ENCODE measurements around the gene SCAF11.

Gene SCAF11

DNA sequence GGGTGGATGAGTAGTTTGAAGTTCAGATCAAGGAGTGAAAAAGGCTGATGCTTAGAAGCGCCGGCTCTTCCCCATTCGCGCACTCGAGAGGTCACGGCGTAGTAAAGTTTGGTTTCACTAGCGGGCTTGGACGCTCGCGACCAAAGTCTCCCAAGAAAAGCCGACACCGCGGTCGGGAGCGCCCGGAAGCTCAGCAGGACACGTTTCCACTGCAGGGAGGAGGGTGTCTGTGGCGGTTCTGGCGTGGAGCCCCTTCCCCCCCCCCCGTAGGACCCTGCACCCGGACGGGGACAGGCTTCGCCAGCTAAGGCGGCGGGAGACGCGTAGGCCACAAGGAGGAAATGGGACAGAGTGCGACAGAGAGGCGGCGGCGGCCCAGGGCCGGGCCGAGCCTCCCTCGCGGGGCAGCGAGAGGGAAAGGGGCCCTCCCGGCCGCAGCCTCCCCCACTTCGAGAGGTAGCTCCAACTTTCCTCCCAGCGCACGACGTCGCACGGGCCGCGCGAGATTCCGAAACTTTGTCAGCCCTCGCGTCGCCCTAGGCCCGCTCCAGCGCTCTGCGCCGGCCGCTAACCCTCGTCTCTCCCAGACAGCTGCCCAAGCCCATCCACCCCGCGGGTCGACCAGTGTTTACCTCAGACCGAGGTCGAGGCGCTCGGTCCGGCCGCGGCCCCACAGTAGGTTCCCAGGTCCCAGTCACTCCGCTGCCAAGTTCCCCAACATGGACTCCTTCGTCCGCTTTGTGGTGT, 480 bp downstream of the SCAF11 start:
- in situ Hi-C loops (cut with MboI; ENCODE audit: low pct_unique_long_range_greater_than_20kb, low sequenced_read_pairs, unreplicated experiment): no loop called here
- peak; percentile 36 for DNase-seq (ENCODE audit: low spot score)
- TF ChIP-seq CTCF (IDR thresholded peaks at IDR 0.05; ENCODE audit: extremely low read depth, insufficient read depth, missing control alignments): no peak

DNA sequence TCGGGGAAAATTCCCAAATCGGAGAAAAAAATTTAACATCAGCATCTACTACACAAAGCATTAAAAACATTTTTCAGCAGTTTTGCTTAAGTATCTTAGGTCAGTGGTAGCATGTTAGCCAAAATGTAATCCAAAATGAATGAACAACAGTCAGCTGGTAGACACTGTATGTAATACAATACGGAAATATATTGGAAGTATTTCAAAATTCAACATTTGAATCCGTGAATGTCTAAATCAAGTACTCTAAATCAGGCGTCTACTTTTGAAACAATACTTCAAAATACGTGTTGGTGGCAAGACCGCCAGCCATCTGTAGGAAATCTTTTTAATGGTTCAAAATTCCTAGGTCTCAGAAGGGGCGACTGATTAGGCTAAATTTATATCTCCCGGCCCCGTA, 1.1 kb downstream of the SCAF11 start:
- no peak for TF ChIP-seq CTCF (IDR thresholded peaks at IDR 0.05; ENCODE audit: extremely low read depth, insufficient read depth, missing control alignments)
- in situ Hi-C loops (cut with MboI; ENCODE audit: low pct_unique_long_range_greater_than_20kb, low sequenced_read_pairs, unreplicated experiment): no loop called here
- DNase-seq (ENCODE audit: low spot score): no peak

- no peak for DNase-seq (ENCODE audit: low spot score)
- no peak for TF ChIP-seq CTCF (IDR thresholded peaks at IDR 0.05; ENCODE audit: extremely low read depth, insufficient read depth, missing control alignments)
- in situ Hi-C loops (cut with MboI; ENCODE audit: low pct_unique_long_range_greater_than_20kb, low sequenced_read_pairs, unreplicated experiment): no loop called here
Measured at GRCh38 chr12:45988264-45988663, 2.1 kb downstream of the SCAF11 start.

DNA sequence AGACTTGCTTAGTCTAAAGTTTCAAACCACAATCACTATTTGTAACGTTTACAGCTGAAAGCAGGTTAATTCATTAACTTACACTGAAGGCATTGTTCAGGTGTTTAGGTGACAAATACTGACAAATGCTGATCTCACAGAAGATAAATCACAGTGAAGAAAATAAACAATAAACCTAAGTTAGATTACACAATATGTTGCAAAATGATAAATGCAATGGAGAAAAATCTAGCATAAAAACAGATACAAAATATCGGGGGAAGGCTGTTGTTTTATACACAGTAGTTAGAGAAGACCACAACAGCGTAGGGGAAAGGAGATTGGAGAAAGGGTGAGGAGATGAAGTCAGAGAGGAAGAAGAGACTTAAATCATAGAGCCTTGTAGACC, 3.0 kb downstream of the SCAF11 start:
- no peak for TF ChIP-seq CTCF (IDR thresholded peaks at IDR 0.05; ENCODE audit: extremely low read depth, insufficient read depth, missing control alignments)
- in situ Hi-C loops (cut with MboI; ENCODE audit: low pct_unique_long_range_greater_than_20kb, low sequenced_read_pairs, unreplicated experiment): no loop called here
- DNase-seq (ENCODE audit: low spot score): no peak

DNA sequence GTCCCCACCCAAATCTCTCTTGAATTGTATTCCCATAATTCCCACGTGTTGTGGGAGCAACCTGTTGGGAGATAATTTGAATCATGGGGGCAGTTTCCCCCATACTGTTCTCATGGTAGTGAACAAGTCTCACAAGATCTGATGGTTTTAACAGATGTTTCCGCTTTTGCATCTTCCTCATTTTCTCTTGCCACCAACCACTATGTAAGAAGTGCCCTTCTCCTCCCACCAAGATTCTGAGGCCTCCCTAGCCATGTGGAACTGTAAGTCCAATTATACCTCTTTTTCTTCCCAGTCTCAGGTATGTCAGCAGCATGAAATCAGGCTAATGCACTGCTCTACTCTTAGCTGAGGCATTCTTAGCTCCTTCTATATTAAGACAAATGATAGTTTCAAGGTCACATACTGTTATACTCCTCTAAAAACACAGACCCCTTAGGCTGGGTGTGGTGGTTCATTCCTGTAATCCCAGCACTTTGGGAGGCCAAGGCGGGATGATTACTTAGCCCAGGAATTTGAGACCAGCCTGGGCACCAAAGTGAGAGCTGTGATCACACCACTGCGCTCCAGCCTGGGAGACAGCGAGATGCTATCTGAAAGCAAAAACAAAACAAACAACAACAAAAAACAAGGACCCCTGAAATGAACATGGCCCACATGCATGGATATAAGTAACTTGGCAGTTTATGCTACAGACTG, 3.6 kb downstream of the SCAF11 start:
- no peak for DNase-seq (ENCODE audit: low spot score)
- TF ChIP-seq CTCF (IDR thresholded peaks at IDR 0.05; ENCODE audit: extremely low read depth, insufficient read depth, missing control alignments): no peak
- in situ Hi-C loops (cut with MboI; ENCODE audit: low pct_unique_long_range_greater_than_20kb, low sequenced_read_pairs, unreplicated experiment): no loop called here

- TF ChIP-seq CTCF (IDR thresholded peaks at IDR 0.05; ENCODE audit: extremely low read depth, insufficient read depth, missing control alignments): no peak
- no peak for DNase-seq (ENCODE audit: low spot score)
- in situ Hi-C loops (cut with MboI; ENCODE audit: low pct_unique_long_range_greater_than_20kb, low sequenced_read_pairs, unreplicated experiment): no loop called here
Measured at GRCh38 chr12:45981075-45981837, 9.1 kb downstream of the SCAF11 start.

Data from GM13977 (cell line).